GDM1 (cell line): ENCODE results near the gene UBTD1.
"Not testable (repeated sequence)": the region's sequence is repeated elsewhere in the genome, so short reads cannot be mapped to it uniquely, and the experiment has no call there.

Experiments used
- DNase-seq: peaks from one replicate; lab custom pipeline; 2025; lab: John Stamatoyannopoulos, UW

The UBTD1 gene

DNA sequence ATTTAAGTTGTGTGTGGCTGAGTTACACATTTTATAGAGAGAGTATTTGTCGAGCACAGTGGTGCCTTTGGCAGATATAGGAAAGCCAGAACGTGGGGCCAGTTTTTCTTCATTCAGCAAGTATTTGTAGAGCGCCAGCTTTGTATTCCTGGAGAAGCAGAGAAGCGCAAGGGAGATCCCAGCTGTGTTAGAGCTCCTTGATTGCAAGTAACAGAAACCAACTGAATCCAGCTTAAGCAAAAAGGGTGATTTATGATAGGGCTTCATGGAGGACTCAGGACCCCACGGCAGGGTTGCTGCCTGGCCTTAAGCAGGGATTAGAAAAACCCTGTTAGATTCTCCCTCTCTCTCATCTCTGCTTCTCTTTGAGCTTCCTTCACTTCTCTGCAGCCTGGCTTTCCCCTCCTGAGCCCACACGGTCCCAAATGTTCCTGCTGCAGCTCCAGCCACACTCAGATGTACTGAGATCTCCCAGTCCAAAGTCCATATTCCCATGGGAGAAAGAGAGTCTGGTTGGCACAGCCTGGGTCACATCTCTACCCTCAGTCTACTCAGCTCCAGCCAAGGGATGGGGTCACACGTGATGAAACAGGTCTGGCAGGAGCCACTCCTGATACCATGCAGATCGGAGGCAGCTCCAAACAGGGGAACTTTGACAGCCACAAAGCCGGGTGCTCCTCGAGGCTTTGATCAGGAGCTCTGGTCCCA lies 16.7 kb downstream of the UBTD1 start:
- DNase-seq = no peak

DNA sequence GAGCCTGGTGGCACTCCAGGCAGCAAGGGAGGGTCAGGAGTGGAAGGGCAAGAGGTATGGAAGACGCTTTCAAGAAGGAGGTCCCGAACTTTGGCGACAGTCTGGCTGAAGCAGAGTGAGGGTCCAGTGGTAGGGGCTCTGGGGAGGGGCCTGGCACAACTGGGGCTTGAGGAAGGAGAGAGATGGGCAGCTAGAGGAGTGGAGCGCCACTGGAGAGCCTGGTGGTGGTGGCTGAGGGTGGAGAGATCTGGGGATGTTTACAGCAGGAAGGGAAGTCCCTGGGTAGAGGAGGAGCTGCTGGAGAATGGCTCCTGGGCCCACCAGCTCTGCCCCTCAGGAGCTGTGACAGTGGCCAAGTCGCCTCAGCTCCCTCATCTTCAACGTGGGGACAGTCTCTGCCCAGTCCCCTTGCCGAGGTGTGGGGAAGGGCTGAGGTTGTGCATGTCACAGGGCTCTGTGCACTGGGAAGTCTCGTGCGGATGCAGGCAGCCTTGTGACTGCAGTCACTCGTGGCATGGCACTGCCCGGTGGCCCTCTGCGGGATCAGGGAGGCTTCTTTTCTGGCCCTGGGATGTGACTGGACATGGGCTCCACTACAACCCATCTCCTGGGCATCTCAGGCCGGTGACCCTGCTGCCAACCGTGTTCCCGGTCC lies 18.5 kb downstream of the UBTD1 start:
- DNase-seq = no peak

DNA sequence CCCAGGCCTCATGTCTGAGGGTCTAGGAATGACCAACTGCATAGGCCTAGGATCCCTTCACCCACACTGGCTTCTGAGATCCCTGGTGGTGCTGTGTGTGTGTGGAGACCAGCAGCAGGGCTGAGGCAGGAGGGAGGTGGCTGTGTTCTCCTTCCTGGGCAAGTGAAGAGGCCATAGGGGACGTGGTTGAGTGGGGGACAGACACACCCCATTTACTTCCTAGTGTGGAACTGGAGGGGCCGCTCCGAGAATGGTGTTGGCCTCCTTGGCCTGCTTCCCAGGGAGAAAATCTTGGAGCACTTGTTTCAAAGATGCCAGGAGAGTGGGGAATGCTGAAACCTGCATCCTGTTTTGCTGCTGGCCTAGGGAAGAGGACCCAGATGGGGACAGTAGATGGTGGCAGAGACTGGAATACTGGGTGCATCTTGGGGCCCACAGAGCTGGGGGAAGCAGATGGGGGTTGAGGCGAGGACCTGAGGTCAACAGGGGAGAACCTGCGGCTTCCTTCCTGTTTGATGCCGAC lies 19.1 kb downstream of the UBTD1 start:
- DNase-seq = no peak

DNA sequence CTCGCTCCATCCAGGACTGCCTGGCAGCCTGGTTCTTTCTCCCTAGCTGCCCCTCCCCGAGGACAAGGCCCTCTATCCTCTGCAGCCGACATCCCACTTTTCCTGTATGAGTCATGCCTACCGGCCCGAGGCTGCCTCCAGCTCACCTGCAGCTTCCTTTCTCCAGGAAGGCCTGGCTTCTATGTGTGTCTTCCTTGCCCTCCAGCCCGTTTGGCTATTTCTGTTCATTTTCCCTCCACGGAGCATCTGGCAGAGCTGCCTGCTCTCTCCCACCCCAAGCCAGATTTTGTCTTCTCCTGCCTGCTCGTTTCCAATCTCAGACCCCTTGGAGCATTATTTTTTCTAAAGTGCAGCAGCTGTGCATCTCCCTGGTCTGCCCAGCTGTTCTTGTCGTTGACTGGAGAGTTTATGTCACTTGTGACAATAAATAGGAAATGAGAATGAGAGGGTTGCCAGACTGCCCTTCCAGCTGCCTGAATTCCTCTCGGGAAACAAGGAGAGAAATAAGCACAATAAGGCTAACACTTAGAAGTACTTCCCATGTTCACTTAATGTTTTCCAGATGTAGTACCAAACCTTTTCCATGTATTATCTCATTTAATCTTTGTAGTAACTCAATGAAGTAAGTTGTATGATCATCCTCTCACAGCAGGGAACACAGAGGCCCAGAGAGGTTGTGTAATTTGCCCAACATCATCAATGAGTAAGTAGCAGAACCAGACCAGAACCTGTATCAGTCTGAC lies 19.7 kb downstream of the UBTD1 start:
- DNase-seq = no peak

DNA sequence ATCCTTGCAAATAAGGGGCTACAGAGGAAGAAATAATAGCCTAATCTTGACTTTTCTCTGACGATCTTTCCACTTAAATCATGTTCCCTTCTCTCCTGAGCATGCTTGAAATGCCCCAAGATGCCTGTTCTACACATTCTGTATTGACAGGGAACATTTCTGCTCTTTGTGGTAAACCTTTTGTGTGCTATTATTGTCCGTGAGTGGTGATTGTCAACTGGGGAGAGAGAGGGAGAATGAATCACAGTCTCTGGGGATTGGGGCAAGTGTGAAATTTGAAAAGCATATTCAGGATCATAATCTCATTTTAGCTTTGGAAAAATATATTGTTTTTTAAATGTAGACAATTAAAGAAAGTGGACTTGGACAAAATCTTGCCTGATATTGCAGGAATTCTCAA lies 20.6 kb downstream of the UBTD1 start:
- no peak for DNase-seq

DNA sequence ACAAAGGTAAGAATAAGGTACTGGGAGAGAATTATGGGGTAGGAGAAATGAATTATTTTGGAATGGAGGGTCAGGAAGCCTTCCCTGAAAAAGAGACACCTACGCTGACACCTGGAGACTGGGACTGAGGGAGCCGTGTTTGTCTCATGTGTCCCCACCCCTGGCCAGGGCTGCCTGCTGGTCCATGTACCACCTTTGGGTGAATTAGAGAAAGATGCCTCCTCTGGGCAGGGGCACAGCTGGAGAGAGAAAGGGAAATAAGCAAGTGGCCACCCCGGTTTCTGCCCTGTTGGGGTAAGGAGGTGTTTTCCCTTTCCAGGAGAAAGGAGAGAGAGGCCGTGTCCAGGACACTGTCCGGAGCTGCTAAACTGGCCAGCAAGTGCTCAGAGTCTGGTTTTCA lies 21.8 kb downstream of the UBTD1 start:
- no peak for DNase-seq

DNA sequence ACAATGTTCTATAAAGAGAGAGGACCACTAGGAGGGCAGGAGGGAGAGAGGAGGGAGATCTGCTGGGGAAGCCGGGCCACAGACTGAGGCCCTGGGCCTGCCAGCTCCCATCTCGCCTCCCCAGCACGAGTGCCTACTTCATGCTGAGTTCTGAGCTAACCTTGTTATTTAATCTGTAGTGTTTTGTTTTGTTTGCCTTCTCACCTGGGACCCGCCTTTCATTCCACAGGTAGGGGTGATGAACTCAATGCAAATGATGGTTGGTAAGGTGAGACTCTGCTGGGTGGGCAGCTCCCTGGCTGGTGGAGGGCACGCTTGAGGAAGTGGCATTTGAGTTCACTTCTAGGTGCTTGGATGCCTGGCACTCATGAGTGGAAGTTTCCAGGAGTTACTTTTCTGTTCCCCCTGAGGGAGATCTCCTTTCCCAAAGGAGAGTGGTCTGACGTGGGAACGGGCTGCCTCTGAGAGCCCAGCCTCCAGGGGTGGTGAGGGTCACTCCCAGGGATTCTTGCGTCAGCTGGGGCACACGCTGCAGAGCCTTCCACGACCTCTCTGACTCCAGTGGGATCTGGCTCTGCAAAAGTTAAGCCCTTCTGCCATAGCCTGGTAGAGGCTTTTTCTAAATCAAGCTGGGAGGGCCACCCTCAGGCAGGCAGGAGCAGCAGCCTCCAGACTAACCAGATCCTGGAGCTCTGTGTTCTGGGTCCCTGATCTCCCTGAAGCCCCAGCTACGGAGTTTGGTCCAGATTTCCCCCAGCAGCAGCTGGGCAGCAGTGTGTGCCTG lies 22.4 kb downstream of the UBTD1 start:
- DNase-seq = no peak

DNA sequence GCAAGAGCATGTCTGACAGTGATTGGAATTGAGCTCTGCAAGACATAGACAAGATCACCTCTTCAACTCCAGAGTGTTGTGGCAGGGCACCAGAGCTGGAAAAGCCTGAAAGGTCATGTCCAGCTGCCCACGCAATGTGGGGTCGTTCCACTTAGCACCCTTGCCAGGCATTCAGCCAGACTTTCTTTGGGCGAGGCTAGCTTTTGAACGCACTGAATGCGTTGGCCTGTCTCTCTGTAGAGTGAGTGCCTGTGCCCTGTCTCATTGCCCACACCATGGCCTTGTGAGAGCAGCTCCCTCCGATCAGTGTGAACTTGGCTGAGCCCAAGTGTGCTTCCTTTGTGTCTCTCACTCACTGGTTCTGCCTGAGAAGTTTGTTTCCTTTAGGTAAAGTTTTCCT lies 23.3 kb downstream of the UBTD1 start:
- no peak for DNase-seq

DNA sequence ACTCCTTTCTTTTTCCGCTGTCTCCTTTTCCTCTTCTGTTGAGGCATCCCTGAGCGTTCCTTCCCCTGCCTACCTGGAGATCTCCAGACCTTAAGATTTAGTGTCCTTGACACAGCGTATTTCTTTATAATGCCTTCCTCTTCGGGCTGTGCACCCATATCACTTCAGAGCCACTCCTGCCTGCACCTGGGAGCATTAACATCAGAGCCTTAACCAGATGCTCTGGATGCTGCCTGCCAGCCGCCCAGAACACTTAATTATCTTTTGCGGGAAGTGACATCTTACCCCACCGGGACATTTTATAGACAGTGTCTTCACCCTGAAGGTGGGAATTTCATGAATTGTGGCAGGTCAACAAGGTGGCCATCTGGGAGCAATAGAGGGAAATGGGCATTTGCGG lies 24.2 kb downstream of the UBTD1 start:
- DNase-seq = no peak

DNA sequence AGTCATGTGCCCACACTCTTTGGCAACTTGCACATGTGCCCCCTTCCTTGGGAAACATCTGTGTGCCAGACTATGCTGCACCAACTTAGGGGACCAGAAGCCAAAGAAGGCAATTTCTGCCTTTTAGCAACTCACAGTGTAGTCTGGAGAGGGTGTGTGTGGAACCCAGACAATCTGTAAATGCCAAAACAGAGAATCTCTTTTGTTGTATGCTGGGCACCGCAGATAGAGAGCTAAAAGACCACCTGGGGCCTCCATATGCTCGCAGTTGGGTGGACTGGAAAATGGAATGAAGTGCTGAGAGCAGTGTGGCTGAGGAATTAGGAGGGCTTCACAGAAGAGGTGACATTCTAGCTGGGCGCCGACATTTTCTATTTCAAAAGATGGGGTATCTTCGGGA lies 26.4 kb downstream of the UBTD1 start:
- no peak for DNase-seq

DNA sequence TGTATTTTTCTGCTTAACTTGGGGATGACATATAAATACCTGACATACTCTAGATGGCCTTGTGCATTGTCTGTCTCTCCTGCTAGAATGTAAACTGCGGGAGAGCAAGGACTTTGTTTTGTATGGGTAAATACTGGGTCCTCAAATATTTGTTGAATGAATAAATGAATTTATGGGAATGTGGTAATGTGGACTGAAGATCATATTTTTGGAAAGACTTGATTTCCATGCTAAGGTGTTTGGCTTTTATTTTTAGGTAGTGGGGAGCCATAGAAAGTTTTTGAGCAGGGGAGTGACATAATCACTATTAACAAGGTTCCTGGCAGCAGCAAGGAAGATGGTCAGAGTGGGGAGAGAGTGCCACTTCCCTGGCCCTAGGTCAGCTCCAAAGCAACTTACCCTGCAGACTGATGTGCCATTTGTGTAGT lies 27.0 kb downstream of the UBTD1 start:
- no peak for DNase-seq

DNA sequence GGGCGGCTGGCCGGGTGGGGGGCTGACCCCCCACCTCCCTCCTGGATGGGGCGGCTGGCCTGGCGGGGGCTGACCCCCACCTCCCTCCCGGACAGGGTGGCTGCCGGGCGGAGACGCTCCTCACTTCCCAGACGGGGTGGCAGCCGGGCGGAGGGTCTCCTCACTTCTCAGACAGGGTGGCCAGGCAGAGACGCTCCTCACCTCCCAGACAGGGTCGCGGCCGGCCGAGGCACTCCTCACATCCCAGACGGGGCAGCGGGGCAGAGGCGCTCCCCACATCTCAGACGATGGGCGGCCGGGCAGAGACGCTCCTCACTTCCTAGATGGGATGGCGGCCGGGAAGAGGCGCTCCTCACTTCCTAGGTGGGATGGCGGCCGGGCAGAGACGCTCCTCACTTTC lies 30.2 kb downstream of the UBTD1 start:
- not testable (repeated sequence) for DNase-seq

DNA sequence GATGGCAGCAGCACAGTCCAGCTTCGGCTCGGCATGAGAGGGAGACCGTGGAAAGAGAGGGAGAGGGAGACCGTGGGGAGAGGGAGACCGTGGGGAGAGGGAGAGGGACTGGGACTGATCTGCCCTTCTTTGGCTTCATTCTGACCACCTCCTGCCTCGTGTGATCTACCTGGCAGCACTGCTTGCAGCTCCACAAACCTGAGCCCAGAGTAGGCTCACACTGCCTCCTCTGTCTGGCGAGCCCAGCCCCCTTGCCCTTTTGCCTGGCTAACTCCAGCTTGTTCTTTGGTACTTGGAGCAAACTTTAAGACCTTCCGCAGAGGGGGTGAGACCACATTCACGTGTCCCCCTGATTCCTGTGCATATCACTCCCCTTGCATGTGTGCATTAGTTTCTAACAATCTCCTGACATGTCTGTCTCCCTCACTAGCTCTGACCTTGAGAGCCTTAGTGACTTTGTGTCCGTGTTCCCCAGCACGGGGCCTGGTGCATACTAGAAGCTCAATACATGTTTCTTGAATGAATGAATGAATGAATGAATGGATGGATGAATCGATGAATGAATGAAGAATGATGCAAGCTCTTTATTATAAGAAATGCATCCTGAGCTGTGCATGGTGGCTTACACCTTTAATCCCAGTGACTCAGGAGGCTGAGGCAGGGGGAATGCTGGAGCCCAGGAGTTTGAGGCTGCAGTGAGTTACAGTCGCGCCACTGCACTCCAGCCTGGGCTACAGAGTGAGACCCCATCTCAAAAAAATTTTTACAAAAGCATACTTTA lies 31.2 kb downstream of the UBTD1 start:
- DNase-seq = no peak

DNA sequence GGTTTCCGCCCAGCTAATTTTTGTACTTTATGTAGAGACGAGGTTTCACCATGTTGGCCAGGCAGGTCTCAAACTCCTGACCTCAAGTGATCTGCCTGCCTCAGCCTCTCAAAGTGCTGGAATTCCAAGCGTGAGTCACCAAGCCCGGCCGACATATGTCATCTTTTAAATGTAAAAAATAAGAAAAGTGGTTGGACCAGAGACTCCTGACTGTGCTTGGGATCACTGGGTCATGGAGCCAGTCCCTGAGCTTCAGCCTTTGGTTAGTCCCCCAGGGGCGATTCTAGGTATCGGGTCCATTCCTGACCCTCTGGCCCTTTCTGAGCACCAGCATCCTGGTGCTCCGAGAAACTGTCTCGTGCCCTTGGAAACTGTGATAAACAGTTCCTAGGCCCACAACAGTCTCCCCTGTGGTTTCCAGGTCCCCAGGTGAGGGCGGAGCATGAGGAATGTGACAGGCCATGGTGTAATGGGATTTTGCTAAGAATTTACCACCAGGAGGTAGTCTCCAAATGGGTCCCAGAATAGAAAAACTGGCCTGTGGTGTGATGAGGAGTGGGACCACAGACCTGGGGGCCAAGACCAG lies 32.8 kb downstream of the UBTD1 start:
- no peak for DNase-seq

DNA sequence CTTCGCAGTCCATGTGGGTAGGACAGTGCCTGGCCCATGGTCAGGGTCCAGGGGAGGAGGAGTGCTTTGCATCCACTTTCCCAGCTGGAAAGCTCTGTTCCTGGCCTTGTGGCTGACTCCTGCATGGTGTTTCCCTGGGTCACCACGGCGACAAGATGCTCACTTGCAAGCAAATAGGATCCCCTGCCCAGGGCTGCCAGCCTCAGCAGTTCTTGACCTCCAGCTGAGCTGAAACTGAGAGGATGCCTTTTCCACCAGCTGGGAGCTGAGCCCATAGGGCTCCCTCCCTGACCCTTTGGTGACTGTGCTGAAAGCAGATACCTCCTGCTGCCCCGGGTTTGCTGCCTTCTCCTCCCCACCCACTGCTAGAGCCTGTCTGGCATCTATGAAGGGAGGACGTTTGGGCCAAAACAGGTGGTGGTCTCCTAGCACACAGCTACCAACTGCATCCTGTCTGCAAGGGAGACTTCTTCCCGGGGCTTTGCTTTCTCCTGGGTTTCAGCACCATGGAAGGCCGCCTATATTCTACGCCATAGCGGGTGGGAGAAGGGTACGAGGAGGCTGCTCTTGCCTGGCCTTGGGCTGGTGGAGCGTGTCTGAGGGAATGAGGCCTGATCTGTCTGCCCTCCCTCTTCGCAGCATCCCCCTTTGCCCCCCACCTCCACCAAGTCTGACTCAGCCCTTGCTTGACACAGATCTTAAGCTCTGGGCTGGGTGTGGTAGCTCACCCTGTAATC lies 34.4 kb downstream of the UBTD1 start:
- DNase-seq = no peak

DNA sequence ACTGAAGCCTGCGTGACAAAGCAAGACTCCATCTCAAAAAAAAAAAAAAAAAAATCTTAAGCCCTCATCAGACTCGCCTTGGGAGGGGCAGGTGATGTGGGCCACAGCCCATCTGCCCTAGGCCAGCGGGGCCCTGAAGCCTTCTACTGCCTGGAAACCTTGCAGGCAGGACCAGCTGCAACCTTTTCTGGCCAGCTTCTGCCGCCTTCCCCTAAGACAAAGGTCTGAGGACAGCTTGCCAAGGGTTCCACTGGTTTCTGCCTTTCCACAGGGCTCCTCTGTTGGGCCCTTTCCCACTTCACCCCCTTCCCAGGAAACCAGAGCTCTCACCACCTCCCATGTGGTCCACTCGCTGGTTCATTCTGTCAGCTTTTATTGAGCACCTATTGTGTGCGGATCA lies 35.2 kb downstream of the UBTD1 start:
- no peak for DNase-seq

DNA sequence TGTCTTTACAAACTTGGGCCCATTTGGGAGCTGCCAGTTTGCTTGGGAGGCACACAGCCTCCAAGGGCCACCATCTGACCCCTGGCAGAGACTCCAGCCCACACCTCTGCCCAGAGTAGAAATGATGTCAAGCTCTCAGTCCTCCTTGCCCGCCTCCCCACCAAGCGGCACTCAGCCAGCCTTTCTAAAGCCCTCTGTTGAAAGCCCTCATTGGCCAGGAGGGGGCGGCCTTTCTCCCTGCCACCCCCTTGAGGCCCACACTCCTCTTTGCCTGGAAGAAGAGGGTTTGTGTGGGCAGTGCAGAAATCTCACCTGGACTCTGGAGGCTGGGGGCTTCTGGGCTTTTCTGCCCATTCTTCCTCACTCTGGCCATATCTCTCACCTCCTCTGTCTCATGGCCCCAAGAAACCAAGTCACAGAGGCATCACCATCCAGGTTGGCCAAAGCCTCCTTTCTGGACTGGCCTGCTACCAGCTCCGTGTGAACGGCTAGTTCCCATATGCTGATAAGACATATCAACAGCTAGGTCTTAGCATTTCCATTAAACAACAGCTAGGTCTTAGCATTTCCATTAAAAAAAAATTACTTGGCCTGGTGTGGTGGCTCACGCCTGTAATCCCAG lies 36.1 kb downstream of the UBTD1 start:
- DNase-seq = peak; percentile 24

DNA sequence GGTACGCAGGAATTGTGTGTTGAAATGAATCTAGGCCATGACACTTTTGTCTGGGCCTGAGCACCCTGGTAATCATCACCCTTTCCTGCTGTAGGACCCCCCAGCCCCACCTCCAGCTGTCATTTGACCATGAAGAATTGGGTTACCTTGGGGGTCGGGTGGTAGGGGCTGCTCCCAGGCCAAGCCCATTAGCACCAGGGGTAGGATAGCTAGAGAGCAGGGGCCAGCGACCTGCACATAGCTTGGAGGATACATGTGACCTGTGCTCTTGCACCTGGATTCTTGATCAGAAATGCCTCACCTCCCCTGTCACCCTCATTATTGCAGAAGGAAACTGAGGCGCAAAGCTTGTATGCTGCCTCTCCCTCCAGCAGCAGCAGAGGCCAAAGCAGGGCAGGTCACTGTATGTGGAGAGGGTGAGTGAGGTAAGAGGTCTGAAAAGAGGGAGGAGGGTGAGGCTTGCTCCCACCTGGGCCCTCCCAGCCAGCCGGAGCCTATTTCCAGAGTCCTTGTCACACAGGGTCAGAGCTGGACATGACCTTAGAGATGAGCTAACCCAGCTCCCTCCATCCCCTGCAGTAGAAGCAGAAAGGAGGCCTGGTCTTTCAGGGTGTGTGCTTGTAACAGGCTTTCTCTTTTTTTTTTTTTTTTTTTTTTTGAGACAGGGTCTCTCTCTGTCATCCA lies 38.6 kb downstream of the UBTD1 start:
- DNase-seq = no peak

DNA sequence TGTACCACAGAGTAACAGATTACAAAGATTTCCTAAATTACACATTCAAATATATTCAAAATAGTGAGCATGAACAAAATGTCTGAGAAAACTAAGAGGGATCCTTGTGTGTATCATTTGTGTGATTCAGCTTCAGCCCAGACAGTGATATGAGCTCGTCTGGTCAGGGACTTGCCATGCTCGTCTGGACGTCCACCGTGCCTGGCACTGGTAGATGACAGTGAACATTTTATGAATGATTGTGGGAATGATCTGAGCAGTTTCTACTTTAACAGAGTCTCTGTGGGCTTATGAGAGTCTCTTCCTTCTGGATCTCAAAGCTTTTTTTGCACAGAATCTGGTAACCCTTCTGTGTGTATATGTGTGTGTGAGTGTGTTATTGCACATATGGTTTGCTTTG lies 39.7 kb downstream of the UBTD1 start:
- DNase-seq = no peak
